Daoy (cell line): ENCODE measurements around the gene C6orf132. TPM values are rescaled to one million over a fixed set of nuclear protein-coding genes. Genes with fewer than 3 reads are reported as not detected.

Experiments used
- DNase-seq: peaks from one replicate; pipeline ENCODE4 v3.0.0-alpha.2; 2015; ENCODE audit warnings: low read depth
- total RNA-seq: library from RNA; depleted of rRNA; stranded (reverse); fragments of >200 nt; shearing (Covaris generic); gene quantifications from 2 replicates; pipeline ENCODE4 v1.2.3, GENCODE V29; 2014

Gene C6orf132
- total RNA-seq, 1 experiment from 2014 or later = not detected

- DNase-seq = no peak
Measured at GRCh38 chr6:42135161-42135560, 7.3 kb downstream of the C6orf132 start.

- DNase-seq = no peak
Measured at GRCh38 chr6:42133926-42134325, 8.5 kb downstream of the C6orf132 start.

- peak; percentile 78 for DNase-seq
Measured at GRCh38 chr6:42131531-42131930, 10.9 kb downstream of the C6orf132 start.

GRCh38 chr6:42129360-42129676, 13.1 kb downstream of the C6orf132 start:
- no peak for DNase-seq

- DNase-seq = no peak
Measured at GRCh38 chr6:42128460-42129359, 13.7 kb downstream of the C6orf132 start.

- DNase-seq = no peak
Measured at GRCh38 chr6:42125663-42126062, 16.8 kb downstream of the C6orf132 start.

- no peak for DNase-seq
Measured at GRCh38 chr6:42125231-42125630, 17.2 kb downstream of the C6orf132 start.

GRCh38 chr6:42124223-42124836, 18.1 kb downstream of the C6orf132 start:
- no peak for DNase-seq

GRCh38 chr6:42123379-42124103, 18.9 kb downstream of the C6orf132 start:
- no peak for DNase-seq

GRCh38 chr6:42120895-42121865, 21.2 kb downstream of the C6orf132 start:
- no peak for DNase-seq

GRCh38 chr6:42118162-42119001, 24.0 kb downstream of the C6orf132 start:
- no peak for DNase-seq

- no peak for DNase-seq
Measured at GRCh38 chr6:42117843-42118161, 24.6 kb downstream of the C6orf132 start.

- DNase-seq = peak; percentile 71
Measured at GRCh38 chr6:42113936-42114636, 28.3 kb downstream of the C6orf132 start.

GRCh38 chr6:42112351-42112750, 30.1 kb downstream of the C6orf132 start:
- DNase-seq = no peak

- DNase-seq = no peak
Measured at GRCh38 chr6:42110683-42111082, 31.7 kb downstream of the C6orf132 start.

- no peak for DNase-seq
Measured at GRCh38 chr6:42108071-42108470, 34.3 kb downstream of the C6orf132 start.

- no peak for DNase-seq
Measured at GRCh38 chr6:42106112-42107023, 36.1 kb downstream of the C6orf132 start.

- DNase-seq = no peak
Measured at GRCh38 chr6:42105709-42106108, 36.7 kb downstream of the C6orf132 start.

GRCh38 chr6:42105156-42105648, 37.2 kb downstream of the C6orf132 start:
- DNase-seq = no peak
